Adrenal gland (tissue), 12 donors: ENCODE results near the gene ACOT11. TPM values are rescaled to one million over a fixed set of nuclear protein-coding genes. Genes with fewer than 3 reads are reported as not detected.

Experiments
- DNase-seq, 7 donors: peaks; one replicate each; pipeline ENCODE4 v3.0.0-alpha.2; 2019 to 2020
- H3K27ac ChIP-seq, 5 donors: fragments of 200-600 bp; sonication (generic) in 4 of 5; 1 replicate in 3 of 5; 2 replicates in 2 of 5; pipeline versions ENCODE4 v1.5.1 to v1.8.0; 2016 to 2020; ENCODE audit warnings: mild to moderate bottlenecking in 1 of 5
- H3K27me3 ChIP-seq: fragments of 200-600 bp; 2 replicates; pipeline ENCODE4 v1.8.0; 2021
- H3K36me3 ChIP-seq, 2 donors: fragments of 200-600 bp; replicated peaks in 1 of 2; 1 replicate in 1 of 2; 2 replicates in 1 of 2; pipeline versions ENCODE4 v1.5.1 to v1.8.0; 2018 to 2022
- H3K4me1 ChIP-seq, 2 donors: fragments of 200-600 bp; replicated peaks in 1 of 2; 1 replicate in 1 of 2; 2 replicates in 1 of 2; pipeline versions ENCODE4 v1.5.1 to v1.8.0; 2018 to 2021
- H3K4me3 ChIP-seq, 4 donors: fragments of 200-600 bp; sonication (generic) in 3 of 4; one replicate each; pipeline ENCODE4 v1.5.1; 2016 to 2018
- H3K9me3 ChIP-seq, 3 donors: fragments of 200-600 bp; sonication (generic) in 1 of 3; replicated peaks in 1 of 3; 1 replicate in 2 of 3; 2 replicates in 1 of 3; pipeline versions ENCODE4 v1.5.1 to v1.8.0; 2016 to 2021
- POLR2A ChIP-seq, 2 donors: fragments of 450-650 bp; IDR thresholded peaks; one replicate each; pipeline ENCODE4 v1.6.1; 2017; ENCODE audit warnings: antibody characterized with exemption in 2 of 2, mild to moderate bottlenecking in 2 of 2, moderate library complexity in 1 of 2
- WGBS, 4 donors: extraction: QIAGEN DNeasy Blood & Tissue Kit in 2 of 4; methylation state at CpG; one replicate each; pipeline versions ENCODE4 v1.1.5 to v1.1.7; 2013 to 2017; 5-methylcytosine and 5-hydroxymethylcytosine counted together
- intact Hi-C, 2 donors: fragments of 100-400 bp; cut with DNase I; formaldehyde crosslinking; loops; one replicate each; pipeline versions ENCODE4 v1.14.1 to v1.15.0; 2022 to 2023
- polyA plus RNA-seq, 3 donors: library from polyadenylated mRNA; stranded (reverse); fragments of 200-250 nt in 2 of 3; fragments of 350-450 nt in 1 of 3; fragmentation: Illumina TruSeq in 1 of 3; extraction: RNeasy Lipid Tissue Mini Kit (QIAGEN cat#74804) in 1 of 3; gene quantifications; one replicate each; pipeline ENCODE4 v1.2.3, GENCODE V29; 2013 to 2014
- total RNA-seq, 9 donors: library from RNA; depleted of rRNA in 4 of 9; stranded (reverse); fragments of >200 nt in 4 of 9; fragments of 120-200 nt in 1 of 9; fragmentation: NEBNext Ultra II Directional in 1 of 9; extraction: Animal tissue kit (Norgen Biotek cat#: 25700) in 1 of 9; gene quantifications; one replicate each; pipeline versions ENCODE4 v1.1.0 to v1.2.4, GENCODE V29; 2013 to 2023
- TF ChIP-seq, protein P1 (sequence below), 6 experiments: fragments of 450-650 bp in 4 of 6; fragments of 200-600 bp in 2 of 6; sonication (generic) in 1 of 6; IDR thresholded peaks; 1 replicate in 5 of 6; 2 replicates in 1 of 6; pipeline versions ENCODE4 v1.5.1 to v1.8.0; 2016 to 2021; ENCODE audit warnings: antibody characterized with exemption in 6 of 6, mild to moderate bottlenecking in 2 of 6, moderate library complexity in 1 of 6
- donor health status: healthy with polysubstance abuse.
- donor health status: Bipolar disorder and iron deficiency.
- donor health status: DM: yes; HTN: yes; CAD: no.
- donor health status: DM: no; HTN: no; CAD: no.
- donor health status: DM: no; HTN: no; CAD: no.
- donor health status: DM: yes; HTN: yes; CAD: no.

ACOT11 gene
- total and polyA plus RNA-seq, 12 donors = 1.6 to 12.7 (median 9.1) TPM

GRCh38 chr1:54499360-54500106 lies 48.5 kb upstream of the ACOT11 start:
- no peak overlapping the region for H3K27ac ChIP-seq
- no peaks in the 10 kb centered on the region for H3K9me3 ChIP-seq
- no peaks in the 10 kb centered on the region for H3K36me3 ChIP-seq
- intact Hi-C loops = loop anchor here in 1 of 2 donors (10.0 kb wide), 3 partner anchors 195 to 435 kb away; partner anchors contain the start of gene TTC22
- H3K27me3 ChIP-seq = peaks cover 18% of the 10 kb centered on the region
- DNase-seq = peak in 2 of 7 donors; percentile 16 to 58
- TF ChIP-seq POLR2A (IDR thresholded peaks at IDR 0.05) = no peak
- TF ChIP-seq, protein P1, sequence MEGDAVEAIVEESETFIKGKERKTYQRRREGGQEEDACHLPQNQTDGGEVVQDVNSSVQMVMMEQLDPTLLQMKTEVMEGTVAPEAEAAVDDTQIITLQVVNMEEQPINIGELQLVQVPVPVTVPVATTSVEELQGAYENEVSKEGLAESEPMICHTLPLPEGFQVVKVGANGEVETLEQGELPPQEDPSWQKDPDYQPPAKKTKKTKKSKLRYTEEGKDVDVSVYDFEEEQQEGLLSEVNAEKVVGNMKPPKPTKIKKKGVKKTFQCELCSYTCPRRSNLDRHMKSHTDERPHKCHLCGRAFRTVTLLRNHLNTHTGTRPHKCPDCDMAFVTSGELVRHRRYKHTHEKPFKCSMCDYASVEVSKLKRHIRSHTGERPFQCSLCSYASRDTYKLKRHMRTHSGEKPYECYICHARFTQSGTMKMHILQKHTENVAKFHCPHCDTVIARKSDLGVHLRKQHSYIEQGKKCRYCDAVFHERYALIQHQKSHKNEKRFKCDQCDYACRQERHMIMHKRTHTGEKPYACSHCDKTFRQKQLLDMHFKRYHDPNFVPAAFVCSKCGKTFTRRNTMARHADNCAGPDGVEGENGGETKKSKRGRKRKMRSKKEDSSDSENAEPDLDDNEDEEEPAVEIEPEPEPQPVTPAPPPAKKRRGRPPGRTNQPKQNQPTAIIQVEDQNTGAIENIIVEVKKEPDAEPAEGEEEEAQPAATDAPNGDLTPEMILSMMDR (IDR thresholded peaks at IDR 0.05) = peak in 3 of 6 experiments; percentile 25 to 34 (median 28)
- 5 to 17% (median 6%) methylated on average over 14 to 50 of the region's 50 CpGs for WGBS, 4 donors
- peak overlapping the region in 1 of 4 donors; percentile 42 for H3K4me3 ChIP-seq
- peaks cover 0 to 11% of the 10 kb centered on the region in 2 donors for H3K4me1 ChIP-seq

- H3K4me1 ChIP-seq = peaks cover 0 to 11% of the 10 kb centered on the region in 2 donors
- intact Hi-C loops = no loop called here
- no peaks in the 10 kb centered on the region for H3K36me3 ChIP-seq
- no peaks in the 10 kb centered on the region for H3K9me3 ChIP-seq
- TF ChIP-seq, protein P1 (IDR thresholded peaks at IDR 0.05) = no peak
- TF ChIP-seq POLR2A (IDR thresholded peaks at IDR 0.05) = no peak
- 60 to 92% (median 74%) methylated on average over 10 of the region's 10 CpGs for WGBS, 4 donors
- no peak for DNase-seq
- no peak overlapping the region for H3K27ac ChIP-seq
- peaks cover 18% of the 10 kb centered on the region for H3K27me3 ChIP-seq
- H3K4me3 ChIP-seq = no peak overlapping the region
These were observed 48.0 kb upstream of the ACOT11 start for GRCh38 chr1:54500107-54500431.

DNA sequence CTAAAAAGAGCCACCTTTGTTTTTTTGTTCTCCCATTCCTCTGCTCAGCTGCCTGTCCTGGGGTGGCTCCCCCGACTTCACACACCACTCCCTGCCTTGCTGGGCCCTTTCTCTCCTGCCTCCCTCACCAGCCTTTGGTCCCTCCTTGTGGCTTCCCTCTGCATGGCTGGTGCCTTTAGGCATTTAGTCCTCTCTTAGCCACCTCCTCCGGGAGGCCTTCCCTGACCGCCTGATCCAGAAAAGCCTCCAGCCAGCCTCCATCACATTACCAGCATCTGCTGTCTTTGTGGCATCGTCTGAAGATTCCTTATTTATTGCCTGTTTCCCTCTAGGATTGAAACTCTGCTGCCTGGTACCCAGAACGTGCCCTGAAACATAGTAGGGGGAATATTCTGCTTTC lies 46.2 kb upstream of the ACOT11 start:
- no peak overlapping the region for H3K4me3 ChIP-seq
- no peaks in the 10 kb centered on the region for H3K9me3 ChIP-seq
- no peaks in the 10 kb centered on the region for H3K36me3 ChIP-seq
- no peak for DNase-seq
- TF ChIP-seq POLR2A (IDR thresholded peaks at IDR 0.05) = no peak
- TF ChIP-seq, protein P1 (IDR thresholded peaks at IDR 0.05) = no peak
- WGBS, 4 donors = 70 to 91% (median 79%) methylated on average over 5 of the region's 5 CpGs
- peaks cover 18% of the 10 kb centered on the region for H3K27me3 ChIP-seq
- peaks cover 0 to 11% of the 10 kb centered on the region in 2 donors for H3K4me1 ChIP-seq
- H3K27ac ChIP-seq = no peak overlapping the region
- intact Hi-C loops = no loop called here

DNA sequence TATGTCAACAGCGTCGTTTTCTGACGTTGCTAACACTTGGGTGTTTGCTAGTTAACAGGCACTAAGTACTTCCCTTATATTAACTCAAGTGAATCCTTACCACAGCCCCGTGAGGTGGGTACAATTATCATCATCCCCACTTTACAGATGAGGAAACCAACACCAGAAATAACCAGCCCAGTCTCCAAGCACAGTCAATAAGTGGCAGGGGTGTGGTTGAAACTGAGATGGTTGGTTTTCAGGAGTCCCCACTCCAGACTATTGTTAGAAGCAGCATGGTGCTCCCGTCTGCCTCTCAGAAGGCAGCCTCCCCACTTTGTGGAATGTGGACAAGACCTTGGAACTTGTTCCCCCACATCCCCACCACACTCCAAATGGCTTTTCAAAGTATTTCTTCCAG lies 45.7 kb upstream of the ACOT11 start:
- no peaks in the 10 kb centered on the region for H3K36me3 ChIP-seq
- WGBS, 4 donors = 80 to 90% (median 84%) methylated on average over 5 of the region's 5 CpGs
- H3K9me3 ChIP-seq = no peaks in the 10 kb centered on the region
- no peak overlapping the region for H3K27ac ChIP-seq
- H3K27me3 ChIP-seq = peaks cover 18% of the 10 kb centered on the region
- H3K4me3 ChIP-seq = no peak overlapping the region
- DNase-seq = no peak
- intact Hi-C loops = no loop called here
- H3K4me1 ChIP-seq = peaks cover 0 to 11% of the 10 kb centered on the region in 2 donors
- no peak for TF ChIP-seq POLR2A (IDR thresholded peaks at IDR 0.05)
- TF ChIP-seq, protein P1 (IDR thresholded peaks at IDR 0.05) = no peak
